ENCODE measurements around the gene NEK8.
"Not testable (repeated sequence)": the region's sequence is repeated elsewhere in the genome, so short reads cannot be mapped to it uniquely, and the experiment has no call there.

NEK8 gene

GRCh38 chr17:28710861-28711722, 17.5 kb upstream of the NEK8 start:
- DNase-seq (ENCODE audit: low read depth, low spot score): peak; percentile 97

GRCh38 chr17:28711723-28712031, 16.9 kb upstream of the NEK8 start, which contains the start of gene PROCA1:
Gene PROCA1, minus strand, starts transcription at chr17:28711888. Its CDS starts 228 bp downstream, at chr17:28711660.
- DNase-seq (ENCODE audit: low read depth, low spot score): no peak

- DNase-seq (ENCODE audit: low read depth, low spot score): peak; percentile 17
Observed at GRCh38 chr17:28712032-28712704, 16.4 kb upstream of the NEK8 start.

- DNase-seq (ENCODE audit: low read depth, low spot score): no peak
Observed at GRCh38 chr17:28712705-28713415, 15.7 kb upstream of the NEK8 start.

- DNase-seq (ENCODE audit: low read depth, low spot score): no peak
Observed at GRCh38 chr17:28714281-28714680, 14.3 kb upstream of the NEK8 start.

- DNase-seq (ENCODE audit: low read depth, low spot score): no peak
Observed at GRCh38 chr17:28715217-28715616, 13.4 kb upstream of the NEK8 start.

GRCh38 chr17:28716740-28717577, 11.6 kb upstream of the NEK8 start:
- peak; percentile 69 for DNase-seq (ENCODE audit: low read depth, low spot score)

GRCh38 chr17:28717578-28718332, 10.8 kb upstream of the NEK8 start, which contains the start of gene RAB34:
Gene RAB34, minus strand, starts transcription at chr17:28717868. Its CDS starts 602 bp downstream, at chr17:28717266.
- DNase-seq (ENCODE audit: low read depth, low spot score): peak; percentile 97

- DNase-seq (ENCODE audit: low read depth, low spot score): no peak
Observed at GRCh38 chr17:28718333-28719020, 10.1 kb upstream of the NEK8 start.

- DNase-seq (ENCODE audit: low read depth, low spot score): no peak
Observed at GRCh38 chr17:28719021-28719433, 9.6 kb upstream of the NEK8 start.

- DNase-seq (ENCODE audit: low read depth, low spot score): no peak
Observed at GRCh38 chr17:28720247-28720996, 8.2 kb upstream of the NEK8 start.

GRCh38 chr17:28720997-28721329, 7.6 kb upstream of the NEK8 start:
- DNase-seq (ENCODE audit: low read depth, low spot score): not testable (repeated sequence)

GRCh38 chr17:28722417-28723158, 6.0 kb upstream of the NEK8 start:
- no peak for DNase-seq (ENCODE audit: low read depth, low spot score)

- DNase-seq (ENCODE audit: low read depth, low spot score): no peak
Observed at GRCh38 chr17:28723159-28723835, 5.3 kb upstream of the NEK8 start.

- DNase-seq (ENCODE audit: low read depth, low spot score): not testable (repeated sequence)
Observed at GRCh38 chr17:28723836-28724499, 4.6 kb upstream of the NEK8 start.

- no peak for DNase-seq (ENCODE audit: low read depth, low spot score)
Observed at GRCh38 chr17:28724500-28725165, 4.0 kb upstream of the NEK8 start.

- DNase-seq (ENCODE audit: low read depth, low spot score): peak; percentile 59
Observed at GRCh38 chr17:28725166-28725659, 3.4 kb upstream of the NEK8 start.

Data from astrocyte of the hippocampus (primary cell).